Sigmoid colon (tissue), 7 donors: ENCODE measurements around the gene VPS54. TPM values are rescaled to one million over a fixed set of nuclear protein-coding genes. Genes with fewer than 3 reads are reported as not detected.

Experiments used
- DNase-seq: peaks from one replicate; pipeline ENCODE4 v3.0.0-alpha.2; 2019
- H3K27ac ChIP-seq, 4 donors: fragments of 200-600 bp; sonication (generic); one replicate each; pipeline ENCODE4 v1.5.1; 2016 to 2019; ENCODE audit warnings: mild to moderate bottlenecking in 1 of 4
- H3K27me3 ChIP-seq, 3 donors: fragments of 200-600 bp; sonication (generic); one replicate each; pipeline ENCODE4 v1.5.1; 2019; ENCODE audit warnings: mild to moderate bottlenecking in 1 of 3
- H3K36me3 ChIP-seq, 4 donors: fragments of 200-600 bp; sonication (generic); one replicate each; pipeline ENCODE4 v1.5.1; 2016 to 2019
- H3K4me1 ChIP-seq, 4 donors: fragments of 200-600 bp; sonication (generic); one replicate each; pipeline ENCODE4 v1.5.1; 2017 to 2019
- H3K4me3 ChIP-seq, 4 donors: fragments of 200-600 bp; sonication (generic); one replicate each; pipeline ENCODE4 v1.5.1; 2017 to 2019; ENCODE audit warnings: mild to moderate bottlenecking in 2 of 4, moderate library complexity in 1 of 4
- H3K9me3 ChIP-seq, 4 donors: fragments of 200-600 bp in 3 of 4; sonication (generic) in 3 of 4; one replicate each; pipeline versions ENCODE4 v1.5.1 to v1.6.1; 2013 to 2019
- EP300 ChIP-seq, 4 donors: sonication (generic); formaldehyde crosslinking; IDR thresholded peaks; one replicate each; pipeline ENCODE4 v1.6.1; 2017; ENCODE audit warnings: antibody characterized with exemption in 4 of 4
- POLR2A ChIP-seq, 2 donors: fragments of 450-650 bp; IDR thresholded peaks; one replicate each; pipeline ENCODE4 v1.6.1; 2016; ENCODE audit warnings: antibody characterized with exemption in 2 of 2, mild to moderate bottlenecking in 2 of 2, moderate library complexity in 2 of 2
- POLR2AphosphoS5 ChIP-seq, 4 donors: sonication (generic); formaldehyde crosslinking; IDR thresholded peaks; one replicate each; pipeline ENCODE4 v1.6.1; 2017; ENCODE audit warnings: antibody characterized with exemption in 4 of 4
- WGBS, 2 donors: extraction: QIAGEN DNeasy Blood & Tissue Kit; methylation state at CpG; one replicate each; pipeline ENCODE4 v1.1.7; 2013; 5-methylcytosine and 5-hydroxymethylcytosine counted together
- intact Hi-C: fragments of 100-400 bp; cut with DNase I; formaldehyde crosslinking; loops from one replicate; pipeline ENCODE4 v1.15.1; 2023
- polyA plus RNA-seq, 3 donors: library from polyadenylated mRNA; stranded (reverse); fragments of 200-250 nt; gene quantifications; one replicate each; pipeline ENCODE4 v1.2.3, GENCODE V29; 2013
- total RNA-seq, 4 donors: library from RNA; depleted of rRNA; stranded (reverse); fragments of >200 nt; gene quantifications; one replicate each; pipeline ENCODE4 v1.1.0, GENCODE V29; 2016
- TF ChIP-seq, protein P1 (sequence below), 4 experiments: fragments of 450-650 bp in 3 of 4; fragments of 200-600 bp in 1 of 4; IDR thresholded peaks; one replicate each; pipeline ENCODE4 v1.5.1; 2016 to 2019; ENCODE audit warnings: antibody characterized with exemption in 4 of 4, mild to moderate bottlenecking in 3 of 4, moderate library complexity in 2 of 4
- donor health status: healthy with polysubstance abuse.
- donor health status: Bipolar disorder and iron deficiency.
- donor health status: healthy.

Gene VPS54
- total and polyA plus RNA-seq, 7 donors = 9.7 to 27.5 (median 24.9) TPM

- no peaks in the 10 kb centered on the region for H3K27me3 ChIP-seq
- H3K4me3 ChIP-seq = no peak overlapping the region
- H3K9me3 ChIP-seq = no peaks in the 10 kb centered on the region
- intact Hi-C loops = no loop called here
- DNase-seq = no peak
- H3K27ac ChIP-seq = peak overlapping the region in 1 of 4 donors; percentile 10
- TF ChIP-seq POLR2AphosphoS5 (IDR thresholded peaks at IDR 0.05) = no peak
- TF ChIP-seq POLR2A (IDR thresholded peaks at IDR 0.05) = no peak
- TF ChIP-seq EP300 (IDR thresholded peaks at IDR 0.05) = no peak
- TF ChIP-seq, protein P1, sequence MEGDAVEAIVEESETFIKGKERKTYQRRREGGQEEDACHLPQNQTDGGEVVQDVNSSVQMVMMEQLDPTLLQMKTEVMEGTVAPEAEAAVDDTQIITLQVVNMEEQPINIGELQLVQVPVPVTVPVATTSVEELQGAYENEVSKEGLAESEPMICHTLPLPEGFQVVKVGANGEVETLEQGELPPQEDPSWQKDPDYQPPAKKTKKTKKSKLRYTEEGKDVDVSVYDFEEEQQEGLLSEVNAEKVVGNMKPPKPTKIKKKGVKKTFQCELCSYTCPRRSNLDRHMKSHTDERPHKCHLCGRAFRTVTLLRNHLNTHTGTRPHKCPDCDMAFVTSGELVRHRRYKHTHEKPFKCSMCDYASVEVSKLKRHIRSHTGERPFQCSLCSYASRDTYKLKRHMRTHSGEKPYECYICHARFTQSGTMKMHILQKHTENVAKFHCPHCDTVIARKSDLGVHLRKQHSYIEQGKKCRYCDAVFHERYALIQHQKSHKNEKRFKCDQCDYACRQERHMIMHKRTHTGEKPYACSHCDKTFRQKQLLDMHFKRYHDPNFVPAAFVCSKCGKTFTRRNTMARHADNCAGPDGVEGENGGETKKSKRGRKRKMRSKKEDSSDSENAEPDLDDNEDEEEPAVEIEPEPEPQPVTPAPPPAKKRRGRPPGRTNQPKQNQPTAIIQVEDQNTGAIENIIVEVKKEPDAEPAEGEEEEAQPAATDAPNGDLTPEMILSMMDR (IDR thresholded peaks at IDR 0.05) = no peak
- H3K4me1 ChIP-seq = peaks cover 0 to 55% (median 29%) of the 10 kb centered on the region in 4 donors
- H3K36me3 ChIP-seq = peaks cover 0 to 26% (median 0%) of the 10 kb centered on the region in 4 donors
- WGBS, 2 donors = 55 to 79% methylated on average over 4 of the region's 4 CpGs
These were observed 165.5 kb downstream of the VPS54 start for GRCh38 chr2:63853527-63854310.

DNA sequence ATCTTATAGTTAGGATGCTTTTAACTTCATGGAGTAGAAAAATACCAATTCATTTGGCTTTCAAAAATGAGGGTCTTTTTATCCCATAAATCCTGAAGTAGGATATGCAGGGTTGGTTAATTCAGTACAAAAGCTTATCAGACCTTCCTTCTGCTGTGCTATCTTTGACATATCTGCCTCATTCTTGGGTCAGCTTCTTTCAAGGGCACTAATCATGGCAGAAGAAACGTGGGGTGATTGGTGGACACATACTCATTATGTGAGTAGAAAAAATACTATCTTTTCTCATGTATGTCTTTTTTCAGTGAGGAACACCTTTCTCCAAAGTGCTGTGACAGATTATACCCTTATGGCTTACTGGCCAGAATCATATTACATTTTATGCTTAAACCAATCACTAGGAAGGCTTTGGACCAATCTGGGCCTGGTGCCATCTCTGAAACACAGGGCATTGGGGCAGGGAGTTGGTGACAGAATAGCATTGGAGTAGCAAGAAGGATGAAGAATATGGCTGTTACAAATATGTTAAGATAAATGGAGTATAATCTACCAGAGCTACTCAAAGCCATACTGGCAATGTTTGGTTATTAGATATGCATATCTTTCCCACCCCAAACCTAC lies 167.4 kb downstream of the VPS54 start:
- intact Hi-C loops = no loop called here
- H3K9me3 ChIP-seq = no peaks in the 10 kb centered on the region
- H3K27ac ChIP-seq = no peak overlapping the region
- H3K4me3 ChIP-seq = no peak overlapping the region
- no peaks in the 10 kb centered on the region for H3K27me3 ChIP-seq
- peaks cover 0 to 6% (median 0%) of the 10 kb centered on the region in 4 donors for H3K36me3 ChIP-seq
- DNase-seq = no peak
- H3K4me1 ChIP-seq = peaks cover 0 to 58% (median 34%) of the 10 kb centered on the region in 4 donors
- WGBS, 2 donors = 86 to 95% methylated on average over 1 of the region's 1 CpG
- TF ChIP-seq POLR2A (IDR thresholded peaks at IDR 0.05) = no peak
- TF ChIP-seq POLR2AphosphoS5 (IDR thresholded peaks at IDR 0.05) = no peak
- no peak for TF ChIP-seq EP300 (IDR thresholded peaks at IDR 0.05)
- TF ChIP-seq, protein P1 (IDR thresholded peaks at IDR 0.05) = no peak

DNA sequence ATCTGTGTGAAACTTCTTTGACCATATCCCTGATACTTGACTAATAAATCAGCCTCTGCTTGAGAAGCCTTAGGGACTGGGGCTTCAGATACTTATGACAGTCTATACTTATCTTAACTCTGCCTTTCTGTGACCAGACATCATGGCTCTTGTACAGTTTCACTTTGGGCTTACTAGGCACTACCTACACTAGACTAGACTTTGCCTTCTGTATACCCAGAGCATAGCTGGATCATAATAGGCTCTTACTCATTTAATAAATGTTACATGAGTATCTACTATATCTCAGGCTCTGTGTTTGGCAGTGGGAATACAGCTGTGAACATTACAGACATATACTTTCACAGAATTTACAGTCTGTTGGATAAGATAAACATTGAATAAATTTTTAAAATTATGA lies 168.6 kb downstream of the VPS54 start:
- no peaks in the 10 kb centered on the region for H3K9me3 ChIP-seq
- no peak for DNase-seq
- no peak for TF ChIP-seq EP300 (IDR thresholded peaks at IDR 0.05)
- TF ChIP-seq, protein P1 (IDR thresholded peaks at IDR 0.05) = no peak
- no peak for TF ChIP-seq POLR2A (IDR thresholded peaks at IDR 0.05)
- TF ChIP-seq POLR2AphosphoS5 (IDR thresholded peaks at IDR 0.05) = no peak
- H3K27me3 ChIP-seq = no peaks in the 10 kb centered on the region
- intact Hi-C loops = no loop called here
- H3K4me1 ChIP-seq = peaks cover 0 to 70% (median 40%) of the 10 kb centered on the region in 4 donors
- no peak overlapping the region for H3K27ac ChIP-seq
- no peaks in the 10 kb centered on the region for H3K36me3 ChIP-seq
- no peak overlapping the region for H3K4me3 ChIP-seq

GRCh38 chr2:63850204-63850571 lies 169.0 kb downstream of the VPS54 start:
- TF ChIP-seq, protein P1 (IDR thresholded peaks at IDR 0.05) = no peak
- TF ChIP-seq EP300 (IDR thresholded peaks at IDR 0.05) (no peak), POLR2A (IDR thresholded peaks at IDR 0.05) (no peak), POLR2AphosphoS5 (IDR thresholded peaks at IDR 0.05) (no peak)
- WGBS, 2 donors = 84 to 85% methylated on average over 1 of the region's 1 CpG
- DNase-seq = no peak
- Histone ChIP-seq H3K4me3 (no peak overlapping the region), H3K4me1 (peaks cover 0 to 74% (median 41%) of the 10 kb centered on the region in 4 donors), H3K36me3 (no peaks in the 10 kb centered on the region), H3K27ac (no peak overlapping the region), H3K9me3 (no peaks in the 10 kb centered on the region), H3K27me3 (no peaks in the 10 kb centered on the region)
- intact Hi-C loops = no loop called here
